OCI-LY7 (cell line): ENCODE data around the gene KCTD5. TPM values are rescaled to one million over a fixed set of nuclear protein-coding genes. Genes with fewer than 3 reads are reported as not detected.

Experiments
- BruUV-seq: library from RNA; stranded (reverse); fragments of 400-500 nt; replicated peaks from 2 replicates; lab custom pipeline; 2021; lab: Mats Ljungman, UMichigan
- CTCF ChIA-PET: fragments of 300-600 bp; sonication (Branson Sonifier 250); formaldehyde crosslinking; loops from one replicate; lab custom pipeline; 2022; ENCODE audit warnings: antibody characterized with exemption; ENCODE audit not compliant: unreplicated experiment; lab: Charles Lee
- POLR2A ChIA-PET: fragments of 300-600 bp; sonication (Branson Sonifier 250); formaldehyde crosslinking; loops from one replicate; lab custom pipeline; 2022; ENCODE audit warnings: antibody characterized with exemption; lab: Charles Lee
- DNase-seq: peaks from one replicate; pipeline ENCODE4 v3.0.0-alpha.2; 2015; ENCODE audit warnings: low spot score
- H2AFZ ChIP-seq: fragments of 200-600 bp; sonication (generic), shearing (Covaris generic); 2 replicates; pipeline ENCODE4 v1.6.1; 2014; ENCODE audit warnings: mild to moderate bottlenecking, antibody characterized with exemption, low read length, moderate library complexity
- H3K27ac ChIP-seq: fragments of 200-600 bp; sonication (generic); 2 replicates; pipeline ENCODE4 v1.5.1; 2014; ENCODE audit warnings: mixed run types, low read depth, mild to moderate bottlenecking, moderate library complexity, low read length, inconsistent platforms; ENCODE audit not compliant: poor library complexity, severe bottlenecking
- H3K36me3 ChIP-seq: fragments of 200-600 bp; sonication (generic); 2 replicates; pipeline ENCODE4 v1.6.1; 2014; ENCODE audit warnings: mild to moderate bottlenecking, antibody characterized with exemption, low read length, moderate library complexity, mixed read lengths; ENCODE audit not compliant: insufficient read depth
- H3K4me1 ChIP-seq: fragments of 200-600 bp; sonication (generic); 2 replicates; pipeline ENCODE4 v1.5.1; 2014; ENCODE audit warnings: mild to moderate bottlenecking, low read length; ENCODE audit not compliant: insufficient read depth, poor library complexity, severe bottlenecking
- H3K4me2 ChIP-seq: fragments of 200-600 bp; sonication (generic); 2 replicates; pipeline ENCODE4 v1.6.1; 2014; ENCODE audit warnings: mild to moderate bottlenecking, low read length
- H3K4me3 ChIP-seq: fragments of 200-600 bp; sonication (generic); 2 replicates; pipeline ENCODE4 v1.5.1; 2014; ENCODE audit warnings: mild to moderate bottlenecking, low read depth, low read length; ENCODE audit not compliant: poor library complexity, severe bottlenecking
- H3K79me2 ChIP-seq: fragments of 200-600 bp; sonication (generic); 2 replicates; pipeline ENCODE4 v1.6.1; 2016; ENCODE audit warnings: low read depth, mild to moderate bottlenecking, low read length, moderate library complexity, mixed read lengths; ENCODE audit not compliant: insufficient read depth
- H3K9me2 ChIP-seq: fragments of 200-600 bp; sonication (generic); 2 replicates; pipeline ENCODE4 v1.6.1; 2016; ENCODE audit warnings: mild to moderate bottlenecking, low read length, mixed read lengths; ENCODE audit not compliant: insufficient read depth
- H3K9me3 ChIP-seq: fragments of 200-600 bp; sonication (generic); 2 replicates; pipeline ENCODE4 v1.6.1; 2014; ENCODE audit warnings: mild to moderate bottlenecking, mixed run types, low read length, mixed read lengths
- H4K20me1 ChIP-seq: fragments of 200-600 bp; sonication (generic); 2 replicates; pipeline ENCODE4 v1.6.1; 2014; ENCODE audit warnings: mild to moderate bottlenecking, antibody characterized with exemption, low read length, moderate library complexity, mixed read lengths; ENCODE audit not compliant: insufficient read depth
- EZH2phosphoT487 ChIP-seq: fragments of 200-600 bp; sonication (generic); IDR thresholded peaks from 2 replicates; pipeline ENCODE4 v1.6.1; 2018; ENCODE audit warnings: low read depth, borderline replicate concordance, mild to moderate bottlenecking, mixed run types, antibody characterized with exemption, low read length, moderate library complexity, mixed read lengths
- intact Hi-C: fragments of 100-400 bp; cut with micrococcal nuclease; formaldehyde crosslinking; loops from one replicate; pipeline ENCODE4 v1.10.0; 2022; ENCODE audit not compliant: unreplicated experiment
- total RNA-seq, 2 experiments: library from RNA; depleted of rRNA in 1 of 2; stranded (reverse); fragments of >200 nt in 1 of 2; shearing (Covaris generic) in 1 of 2; gene quantifications; 2 replicates each; pipeline ENCODE4 v1.2.3, GENCODE V29; 2014 to 2022
- TF ChIP-seq, protein P1 (sequence below): fragments of 200-600 bp; sonication (generic); conservative IDR thresholded peaks from 2 replicates; pipeline ENCODE4 v1.5.1; 2014; ENCODE audit warnings: mild to moderate bottlenecking, antibody characterized with exemption, low read length, moderate library complexity, mixed read lengths

Gene KCTD5
- total RNA-seq, 2 experiments from 2014 or later = 25.8 to 34.6 TPM

DNA sequence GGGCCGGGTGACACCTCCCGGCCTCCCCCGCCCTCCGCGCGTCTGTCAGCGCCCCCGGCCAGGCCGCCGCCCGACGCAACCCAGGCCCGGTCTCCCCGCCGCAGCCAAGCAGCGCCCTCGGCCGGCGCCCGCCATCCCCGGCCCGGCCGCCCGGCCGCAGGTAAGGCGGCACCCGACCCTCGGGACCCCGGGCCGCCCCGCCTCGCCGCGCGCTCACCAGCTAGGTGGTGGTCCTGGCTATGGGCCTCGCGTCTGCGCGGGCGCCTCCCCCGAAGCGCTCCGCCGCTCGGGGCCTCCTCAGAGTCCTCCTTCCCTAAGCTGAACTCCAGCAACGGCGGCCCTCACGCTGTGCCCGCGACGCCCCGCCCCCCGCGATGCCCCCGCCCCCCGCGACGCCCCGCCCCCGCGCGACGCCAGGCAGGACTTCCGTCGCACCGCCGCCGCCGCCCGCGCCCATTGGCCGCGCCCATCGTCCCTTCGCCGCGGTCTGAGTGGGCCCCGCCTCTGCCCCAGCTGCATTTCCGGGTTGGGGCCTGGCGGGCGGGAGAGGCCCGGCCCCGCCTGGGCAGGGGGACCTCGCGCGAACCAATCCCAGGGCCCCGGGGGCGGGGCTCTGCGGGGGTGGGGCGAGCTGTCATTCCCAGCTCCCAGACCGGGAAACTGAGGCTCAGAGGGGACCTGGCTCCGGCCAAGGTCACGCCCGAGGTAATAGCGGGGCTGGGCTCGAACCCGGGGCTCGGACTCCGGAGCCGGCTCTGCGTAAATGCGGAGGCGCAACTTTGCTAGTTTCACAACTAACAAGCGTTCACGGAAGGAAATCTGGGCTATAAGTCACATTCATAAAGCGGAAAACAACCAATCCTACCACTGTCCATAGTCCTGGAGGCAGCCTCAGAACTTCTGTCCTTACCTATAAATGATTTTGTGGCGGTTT, 9.0 kb upstream of the KCTD5 start:
- H3K79me2 ChIP-seq = peaks cover 9% of the 10 kb centered on the region; the same call in 1 of the 2 replicates

DNA sequence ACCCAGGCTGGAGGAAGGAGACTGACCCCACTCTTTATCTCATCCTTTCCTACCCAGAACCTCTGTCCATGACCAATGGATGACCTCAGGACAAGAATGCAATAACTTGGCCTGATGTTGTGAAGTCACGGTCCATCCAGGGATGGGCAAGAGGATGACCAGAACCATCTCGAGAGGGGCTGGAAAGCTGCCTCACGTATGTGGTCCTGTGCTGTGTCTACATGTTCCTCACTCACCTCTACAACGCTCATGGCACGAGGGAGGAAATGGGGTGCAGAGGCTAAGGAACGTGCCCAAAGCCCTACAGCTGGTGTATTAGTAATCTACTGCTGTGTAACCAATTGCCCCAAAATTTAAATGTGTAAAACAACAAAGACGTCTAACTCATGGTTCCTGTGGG, 7.3 kb upstream of the KCTD5 start:
- H2AFZ ChIP-seq = no peak overlapping the region
- no peaks in the 10 kb centered on the region for H3K9me2 ChIP-seq
- TF ChIP-seq, protein P1, sequence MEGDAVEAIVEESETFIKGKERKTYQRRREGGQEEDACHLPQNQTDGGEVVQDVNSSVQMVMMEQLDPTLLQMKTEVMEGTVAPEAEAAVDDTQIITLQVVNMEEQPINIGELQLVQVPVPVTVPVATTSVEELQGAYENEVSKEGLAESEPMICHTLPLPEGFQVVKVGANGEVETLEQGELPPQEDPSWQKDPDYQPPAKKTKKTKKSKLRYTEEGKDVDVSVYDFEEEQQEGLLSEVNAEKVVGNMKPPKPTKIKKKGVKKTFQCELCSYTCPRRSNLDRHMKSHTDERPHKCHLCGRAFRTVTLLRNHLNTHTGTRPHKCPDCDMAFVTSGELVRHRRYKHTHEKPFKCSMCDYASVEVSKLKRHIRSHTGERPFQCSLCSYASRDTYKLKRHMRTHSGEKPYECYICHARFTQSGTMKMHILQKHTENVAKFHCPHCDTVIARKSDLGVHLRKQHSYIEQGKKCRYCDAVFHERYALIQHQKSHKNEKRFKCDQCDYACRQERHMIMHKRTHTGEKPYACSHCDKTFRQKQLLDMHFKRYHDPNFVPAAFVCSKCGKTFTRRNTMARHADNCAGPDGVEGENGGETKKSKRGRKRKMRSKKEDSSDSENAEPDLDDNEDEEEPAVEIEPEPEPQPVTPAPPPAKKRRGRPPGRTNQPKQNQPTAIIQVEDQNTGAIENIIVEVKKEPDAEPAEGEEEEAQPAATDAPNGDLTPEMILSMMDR = no peak
- no peak for TF ChIP-seq EZH2phosphoT487
- intact Hi-C loops = loop anchor here (10.0 kb wide), 1 partner anchor 140 kb away; the partner anchor contains the start of genes CEMP1 and PDPK1
- peaks cover 9% of the 10 kb centered on the region; the same call in 1 of the 2 replicates for H3K79me2 ChIP-seq
- DNase-seq = no peak
- CTCF ChIA-PET = no interaction called here
- H3K4me3 ChIP-seq = no peak overlapping the region
- POLR2A ChIA-PET = no interaction called here
- no peaks in the 10 kb centered on the region for H3K9me3 ChIP-seq
- H3K36me3 ChIP-seq = peaks cover 3% of the 10 kb centered on the region; the same call in 1 of the 2 replicates
- no TSS peak for BruUV-seq
- H4K20me1 ChIP-seq = peaks cover 5% of the 10 kb centered on the region; the same call in 1 of the 2 replicates
- H3K4me1 ChIP-seq = peaks cover 16% of the 10 kb centered on the region
- no peak overlapping the region for H3K27ac ChIP-seq
- no peak overlapping the region for H3K4me2 ChIP-seq

More for the DNA sequence above, 9.0 kb upstream of the KCTD5 start:
- intact Hi-C loops = loop anchor here (2.0 to 10.0 kb wide), 2 partner anchors 79 to 139 kb away; partner anchors contain the start of genes CEMP1, PDPK1 and SRRM2
- no peaks in the 10 kb centered on the region for H3K9me2 ChIP-seq
- H3K9me3 ChIP-seq = no peaks in the 10 kb centered on the region
- DNase-seq = peak; percentile 95
- peaks cover 16% of the 10 kb centered on the region for H3K4me1 ChIP-seq
- H3K27ac ChIP-seq = no peak overlapping the region
- peak overlapping the region; percentile 76 for H3K4me2 ChIP-seq
- TF ChIP-seq EZH2phosphoT487 = no peak
- TF ChIP-seq, protein P1 = no peak
- ChIA-PET POLR2A (interaction anchor here (0.6 to 1.1 kb wide), 2 partner anchors 9 to 79 kb away, joined by 3 read pairs; partner anchors contain the start of genes KCTD5 and SRRM2), CTCF (no interaction called here)
- H2AFZ ChIP-seq = peak overlapping the region; percentile 74
- no peaks in the 10 kb centered on the region for H3K36me3 ChIP-seq
- no TSS peak for BruUV-seq
- peaks cover 5% of the 10 kb centered on the region; the same call in 1 of the 2 replicates for H4K20me1 ChIP-seq
- H3K4me3 ChIP-seq = peak overlapping the region; percentile 70
